GM12878 (cell line): ENCODE measurements around the gene ERC1. TPM values are rescaled to one million over a fixed set of nuclear protein-coding genes. Genes with fewer than 3 reads are reported as not detected.

ENCODE experiments used
- ATAC-seq: fragments of 200-7000 bp; cut with Tn5 transposase; 3 replicates; pipeline ENCODE4 v1.9.1; 2020; ENCODE audit warnings: mild to moderate bottlenecking, moderate library complexity
- BruUV-seq: library from RNA; stranded (reverse); fragments of 400-500 nt; replicated peaks from 2 replicates; lab custom pipeline; 2021; lab: Mats Ljungman, UMichigan
- CTCF ChIA-PET: fragments of 300-600 bp; sonication (Branson Sonifier 250); formaldehyde crosslinking; extraction: SDS; loops from one replicate; lab custom pipeline; 2021; ENCODE audit warnings: inconsistent platforms; lab: Yijun Ruan, JAX
- POLR2A ChIA-PET: fragments of 350-600 bp; formaldehyde crosslinking; extraction: SDS; loops from one replicate; lab custom pipeline; 2021; ENCODE audit warnings: inconsistent platforms; lab: Charles Lee
- RAD21 ChIA-PET: fragments of 300-600 bp; sonication (Branson Sonifier 250); formaldehyde crosslinking; loops from one replicate; lab custom pipeline; 2023; ENCODE audit warnings: antibody characterized with exemption; ENCODE audit not compliant: unreplicated experiment; lab: Charles Lee
- SMC1A ChIA-PET: fragments of 300-600 bp; sonication (Branson Sonifier 250); formaldehyde crosslinking; loops from one replicate; lab custom pipeline; 2023; ENCODE audit not compliant: unreplicated experiment, uncharacterized antibody; lab: Charles Lee
- DNase-seq: peaks from one replicate; pipeline ENCODE4 v3.0.0-alpha.2; 2011; ENCODE audit warnings: low read depth, low spot score
- FAIRE-seq: peaks from 3 replicates; lab custom pipeline; 2011; peaks lifted over from hg19 to GRCh38; lab: Jason Lieb, UNC
- H2AFZ ChIP-seq: 2 replicates; pipeline ENCODE4 v1.6.0; 2011; ENCODE audit warnings: low read depth, low read length, control low read depth; ENCODE audit not compliant: control insufficient read depth
- H3K27ac ChIP-seq: 2 replicates; pipeline ENCODE4 v1.5.1; 2011; ENCODE audit warnings: control low read depth; ENCODE audit not compliant: control insufficient read depth, insufficient read depth
- H3K27me3 ChIP-seq, 2 experiments: replicated peaks in 1 of 2; 2 replicates each; pipeline versions ENCODE4 v1.6.0 to v1.6.1; 2011; ENCODE audit warnings: low read length in 1 of 2; ENCODE audit not compliant: control insufficient read depth in 2 of 2, insufficient read depth in 2 of 2
- H3K36me3 ChIP-seq, 2 experiments: 2 replicates each; pipeline ENCODE4 v1.5.1; 2011; ENCODE audit warnings: low read length in 1 of 2; ENCODE audit not compliant: control insufficient read depth in 2 of 2, insufficient read depth in 2 of 2
- H3K4me1 ChIP-seq: 2 replicates; pipeline ENCODE4 v1.6.1; 2011; ENCODE audit warnings: mild to moderate bottlenecking, low read length, moderate library complexity, mixed read lengths; ENCODE audit not compliant: control insufficient read depth, insufficient read depth
- H3K4me2 ChIP-seq: 2 replicates; pipeline ENCODE4 v1.6.0; 2011; ENCODE audit warnings: control low read depth; ENCODE audit not compliant: control insufficient read depth, insufficient read depth
- H3K4me3 ChIP-seq: fragments of 200-600 bp; sonication (generic); 2 replicates; pipeline ENCODE4 v1.5.1; 2016
- H3K79me2 ChIP-seq: 2 replicates; pipeline ENCODE4 v1.6.0; 2011; ENCODE audit warnings: low read length; ENCODE audit not compliant: control insufficient read depth, insufficient read depth
- H3K9ac ChIP-seq: 2 replicates; pipeline ENCODE4 v1.8.0; 2011; ENCODE audit warnings: low read length, control low read depth, mixed read lengths; ENCODE audit not compliant: control insufficient read depth, insufficient read depth
- H3K9me3 ChIP-seq: replicated peaks from 3 replicates; pipeline ENCODE4 v1.5.1; 2011; ENCODE audit warnings: mild to moderate bottlenecking, low read length; ENCODE audit not compliant: control insufficient read depth, insufficient read depth
- H4K20me1 ChIP-seq: 2 replicates; pipeline ENCODE4 v1.6.0; 2011; ENCODE audit not compliant: control insufficient read depth, insufficient read depth
- BCL3 ChIP-seq: IDR thresholded peaks from 2 replicates; pipeline ENCODE4 v1.6.1; 2011; ENCODE audit warnings: borderline replicate concordance, low read depth, mild to moderate bottlenecking, moderate library complexity, low read length; ENCODE audit not compliant: insufficient read depth, poor library complexity, severe bottlenecking
- DPF2 ChIP-seq: fragments of 450-650 bp; IDR thresholded peaks from 2 replicates; pipeline ENCODE4 v1.6.1; 2017; ENCODE audit warnings: mild to moderate bottlenecking
- E2F8 ChIP-seq: fragments of 450-650 bp; IDR thresholded peaks from 2 replicates; pipeline ENCODE4 v1.6.1; 2018; ENCODE audit warnings: mild to moderate bottlenecking, low read depth, moderate library complexity; ENCODE audit not compliant: partially characterized antibody
- EED ChIP-seq: sonication (generic); IDR thresholded peaks from 2 replicates; pipeline ENCODE4 v1.6.1; 2016; ENCODE audit warnings: antibody characterized with exemption, low read depth
- IKZF1 ChIP-seq: fragments of 450-650 bp; conservative IDR thresholded peaks from 2 replicates; pipeline ENCODE4 v1.6.1; 2017; ENCODE audit warnings: antibody characterized with exemption, mild to moderate bottlenecking
- IKZF2 ChIP-seq, 2 experiments: fragments of 450-650 bp; IDR thresholded peaks; 2 replicates each; pipeline ENCODE4 v1.6.1; 2017; ENCODE audit warnings: mild to moderate bottlenecking in 2 of 2, moderate library complexity in 2 of 2
- NFYB ChIP-seq: IDR thresholded peaks from 2 replicates; pipeline ENCODE4 v1.6.1; 2011; ENCODE audit warnings: low read depth, mild to moderate bottlenecking, low read length, improper control_type of control experiment, moderate library complexity; ENCODE audit not compliant: insufficient read depth
- WGBS: methylation state at CpG from one replicate; pipeline ENCODE4 v1.1.6; 2016; ENCODE audit warnings: low lambda C conversion rate; ENCODE audit not compliant: insufficient replicate concordance, insufficient coverage; ENCODE audit errors: missing lambda C conversion rate; 5-methylcytosine and 5-hydroxymethylcytosine counted together
- in situ Hi-C: fragments of 300-500 bp; cut with MboI; formaldehyde crosslinking; loops from 9 replicates; pipeline ENCODE4 v1.14.3; 2018; ENCODE audit warnings: mixed read lengths
- intact Hi-C: fragments of 100-400 bp; cut with micrococcal nuclease; formaldehyde crosslinking; loops from one replicate; pipeline ENCODE4 v1.14.2; 2022; ENCODE audit not compliant: unreplicated experiment
- polyA plus RNA-seq, 11 experiments: library from polyadenylated mRNA; depleted of rRNA in 4 of 11; unstranded in 6 of 11; stranded (reverse) in 5 of 11; fragments of >200 nt; fragmentation: Nextera tagmentation in 4 of 11; fragmentation: Illumina TruSeq in 1 of 11; extraction: Ambion mirVana in 4 of 11; extraction: Trizol in 1 of 11; gene quantifications; 1 replicate in 1 of 11; 2 replicates in 10 of 11; pipeline versions ENCODE4 v1.2.1 to v1.2.3, GENCODE V29; 2011 to 2016; ENCODE audit warnings: inconsistent platforms in 2 of 11, missing spikeins in 2 of 11, low read depth in 1 of 11
- total RNA-seq, 4 experiments: library from RNA; depleted of rRNA in 3 of 4; stranded (reverse); fragments of >200 nt in 3 of 4; fragmentation: Illumina TruSeq in 1 of 4; extraction: Trizol in 1 of 4; gene quantifications; 2 replicates each; pipeline versions ENCODE4 v1.2.1 to v1.2.3, GENCODE V29; 2013 to 2021

ERC1 gene
- total and polyA plus RNA-seq, 10 of the 15 experiments (the other 5 are each of a cell fraction or from before 2014, with no cell fraction given): 0.75 to 8.0 (median 5.0) TPM

- H3K79me2 ChIP-seq: no peaks in the 10 kb centered on the region
- intact Hi-C loops: no loop called here
- SMC1A ChIA-PET: interaction anchor here (0.8 to 2.3 kb wide), 11 partner anchors 11 to 118 kb away, joined by 3 to 14 read pairs (median 3); no protein-coding TSS in a partner anchor
- H4K20me1 ChIP-seq: no peaks in the 10 kb centered on the region
- FAIRE-seq: no peak
- H3K4me3 ChIP-seq: no peak overlapping the region
- RAD21 ChIA-PET: interaction anchor here (1.7 to 1.8 kb wide), 2 partner anchors 16 to 40 kb away, joined by 4 to 11 read pairs; no protein-coding TSS in a partner anchor
- H3K27ac ChIP-seq: no peak overlapping the region
- no peaks in the 10 kb centered on the region; a peak in 1 of 4 replicates for H3K27me3 ChIP-seq
- H3K9me3 ChIP-seq: no peaks in the 10 kb centered on the region; the same call in 2 of the 3 replicates
- CTCF ChIA-PET: interaction anchor here (0.7 to 2.3 kb wide), 8 partner anchors 9 to 506 kb away, joined by 3 to 16 read pairs (median 3); no protein-coding TSS in a partner anchor
- peaks cover 3% of the 10 kb centered on the region; the same call in 1 of the 2 replicates for H3K4me1 ChIP-seq
- H3K4me2 ChIP-seq: no peak overlapping the region
- ATAC-seq: no peak
- no TSS peak for BruUV-seq
- H2AFZ ChIP-seq: no peak overlapping the region
- WGBS: 32% methylated on average over 5 of the region's 5 CpGs
- H3K9ac ChIP-seq: no peak overlapping the region
- no peaks in the 10 kb centered on the region for H3K36me3 ChIP-seq
- TF ChIP-seq NFYB (no peak), EED (no peak)
- in situ Hi-C loops: no loop called here
- DNase-seq: no peak
- POLR2A ChIA-PET: interaction anchor here (0.6 kb wide), 1 partner anchor 9 kb away, joined by 3 read pairs; no protein-coding TSS in a partner anchor
These were observed 86.2 kb downstream of the ERC1 start for GRCh38 chr12:1077036-1077803.

GRCh38 chr12:1078002-1078401 is 87.0 kb downstream of the ERC1 start:
- no TSS peak for BruUV-seq
- no peak for ATAC-seq
- DNase-seq: no peak
- H3K4me2 ChIP-seq: no peak overlapping the region
- peaks cover 3% of the 10 kb centered on the region; the same call in 1 of the 2 replicates for H3K4me1 ChIP-seq
- no peak overlapping the region for H3K27ac ChIP-seq
- intact Hi-C loops (no loop called here), in situ Hi-C loops (no loop called here)
- ChIA-PET CTCF (interaction anchor here (0.7 to 2.3 kb wide), 7 partner anchors 10 to 505 kb away, joined by 3 to 16 read pairs (median 3); no protein-coding TSS in a partner anchor), RAD21 (interaction anchor here (1.7 kb wide), 1 partner anchor 15 kb away, joined by 11 read pairs; no protein-coding TSS in a partner anchor), SMC1A (interaction anchor here (0.8 to 2.3 kb wide), 8 partner anchors 12 to 119 kb away, joined by 3 to 14 read pairs (median 4); no protein-coding TSS in a partner anchor), POLR2A (interaction anchor here (0.6 to 0.7 kb wide), 2 partner anchors 10 to 38 kb away, joined by 3 read pairs; no protein-coding TSS in a partner anchor)
- no peak overlapping the region for H3K4me3 ChIP-seq
- H3K27me3 ChIP-seq: no peaks in the 10 kb centered on the region; a peak in 1 of 4 replicates
- no peak for FAIRE-seq
- no peak overlapping the region for H3K9ac ChIP-seq
- H3K79me2 ChIP-seq: no peaks in the 10 kb centered on the region
- no peaks in the 10 kb centered on the region for H4K20me1 ChIP-seq
- peak; percentile 55; the same call in 1 of the 2 replicates for TF ChIP-seq IKZF1
- no peak for TF ChIP-seq DPF2
- no peak for TF ChIP-seq E2F8
- no peak for TF ChIP-seq BCL3
- peak; percentile 51 to 58; a peak in 2 of 4 replicates for TF ChIP-seq IKZF2 (IDR thresholded peaks at IDR 0.05)
- WGBS: 79% methylated on average over 3 of the region's 3 CpGs
- no peaks in the 10 kb centered on the region for H3K36me3 ChIP-seq
- H3K9me3 ChIP-seq: no peaks in the 10 kb centered on the region; the same call in 2 of the 3 replicates
- no peak overlapping the region for H2AFZ ChIP-seq
